ENCODE data around the gene PTPRD.

The PTPRD gene

GRCh38 chr9:8456344-8456743 lies 2156.5 kb downstream of the PTPRD start:
- H3K27ac ChIP-seq (ENCODE audit: low read depth, low read length), result no peak overlapping the region
- no peak overlapping the region for H3K9ac ChIP-seq (ENCODE audit: low read depth in 1 of 2, low read length in 2 of 2)
- no peak overlapping the region for H3K4me3 ChIP-seq (ENCODE audit: low read depth in 1 of 2, low read length in 2 of 2)
- H3K27me3 ChIP-seq (ENCODE audit: control insufficient read depth in 1 of 2, insufficient read depth in 2 of 2, low read length in 2 of 2), result no peaks in the 10 kb centered on the region
- H3K36me3 ChIP-seq (ENCODE audit: control insufficient read depth in 1 of 2, insufficient read depth in 2 of 2, low read length in 2 of 2), result no peaks in the 10 kb centered on the region
- no peaks in the 10 kb centered on the region for H3K9me3 ChIP-seq (ENCODE audit: control insufficient read depth in 1 of 2, low read length in 2 of 2)
- H3K4me1 ChIP-seq (ENCODE audit: control insufficient read depth in 1 of 2, insufficient read depth in 2 of 2, low read length in 2 of 2), result no peaks in the 10 kb centered on the region

DNA sequence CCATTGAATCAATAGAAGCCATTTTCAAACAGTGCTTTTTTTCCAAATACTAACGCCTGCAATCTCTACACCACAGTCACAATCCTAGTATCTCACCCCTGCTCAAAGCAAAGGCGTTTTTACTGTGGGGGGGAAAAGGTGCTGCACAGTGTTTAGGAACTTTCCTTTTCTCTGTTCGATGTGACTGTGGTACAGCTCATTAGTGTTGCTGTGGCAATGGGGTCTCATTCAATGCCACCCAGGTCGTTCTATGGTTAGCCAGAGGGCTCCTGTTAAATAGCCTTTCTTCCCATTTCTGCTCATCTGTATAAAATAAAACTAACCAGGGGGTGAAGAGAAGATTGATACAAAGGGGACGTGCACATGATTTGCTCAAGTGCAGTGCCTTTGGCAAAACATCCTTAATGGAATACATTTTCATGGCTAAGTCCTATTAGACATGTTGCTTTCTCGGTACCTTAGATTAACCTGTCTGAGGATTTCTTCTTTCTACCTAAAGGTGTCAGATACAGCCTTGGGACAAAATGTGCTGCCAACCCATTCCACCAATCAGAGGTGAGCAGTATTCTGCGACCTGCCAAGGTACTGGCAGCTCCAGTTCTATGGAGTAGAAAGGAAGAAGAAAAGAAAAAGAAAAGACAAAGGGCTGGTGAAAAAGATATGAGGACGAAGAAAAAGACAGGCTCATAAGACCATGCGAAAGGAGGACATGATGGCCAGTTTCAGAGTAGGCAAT lies 2161.8 kb downstream of the PTPRD start:
- no peaks in the 10 kb centered on the region for H3K9me3 ChIP-seq (ENCODE audit: control insufficient read depth in 1 of 2, low read length in 2 of 2)
- H3K4me1 ChIP-seq (ENCODE audit: control insufficient read depth in 1 of 2, insufficient read depth in 2 of 2, low read length in 2 of 2), result no peaks in the 10 kb centered on the region
- no peak overlapping the region for H3K4me3 ChIP-seq (ENCODE audit: low read depth in 1 of 2, low read length in 2 of 2)
- no peak overlapping the region for H3K27ac ChIP-seq (ENCODE audit: low read depth, low read length)
- H3K36me3 ChIP-seq (ENCODE audit: control insufficient read depth in 1 of 2, insufficient read depth in 2 of 2, low read length in 2 of 2), result no peaks in the 10 kb centered on the region
- no peaks in the 10 kb centered on the region for H3K27me3 ChIP-seq (ENCODE audit: control insufficient read depth in 1 of 2, insufficient read depth in 2 of 2, low read length in 2 of 2)
- no peak overlapping the region for H3K9ac ChIP-seq (ENCODE audit: low read depth in 1 of 2, low read length in 2 of 2)

DNA sequence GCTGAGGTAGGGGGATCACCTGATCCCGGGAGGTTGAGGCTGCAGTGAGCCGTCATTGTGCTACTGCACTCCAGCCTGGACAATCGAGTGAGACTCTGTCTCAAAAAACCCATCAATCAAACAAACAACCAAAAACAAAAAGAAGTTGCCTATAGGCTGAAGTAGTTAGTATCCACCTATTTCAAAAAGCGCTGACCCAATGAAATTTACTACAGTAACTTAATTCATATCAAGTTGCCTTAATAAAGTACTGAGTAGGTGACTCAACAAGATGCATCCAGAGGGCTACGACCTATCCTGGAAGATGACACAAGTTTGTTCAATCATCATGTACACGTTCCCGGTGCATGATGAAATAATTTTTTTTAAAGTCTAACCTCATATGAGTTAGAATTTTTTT lies 2164.6 kb downstream of the PTPRD start:
- no peaks in the 10 kb centered on the region for H3K27me3 ChIP-seq (ENCODE audit: control insufficient read depth in 1 of 2, insufficient read depth in 2 of 2, low read length in 2 of 2)
- H3K4me1 ChIP-seq (ENCODE audit: control insufficient read depth in 1 of 2, insufficient read depth in 2 of 2, low read length in 2 of 2), result no peaks in the 10 kb centered on the region
- H3K27ac ChIP-seq (ENCODE audit: low read depth, low read length), result no peak overlapping the region
- H3K9ac ChIP-seq (ENCODE audit: low read depth in 1 of 2, low read length in 2 of 2), result no peak overlapping the region
- no peak overlapping the region for H3K4me3 ChIP-seq (ENCODE audit: low read depth in 1 of 2, low read length in 2 of 2)
- H3K9me3 ChIP-seq (ENCODE audit: control insufficient read depth in 1 of 2, low read length in 2 of 2), result no peaks in the 10 kb centered on the region
- H3K36me3 ChIP-seq (ENCODE audit: control insufficient read depth in 1 of 2, insufficient read depth in 2 of 2, low read length in 2 of 2), result no peaks in the 10 kb centered on the region

DNA sequence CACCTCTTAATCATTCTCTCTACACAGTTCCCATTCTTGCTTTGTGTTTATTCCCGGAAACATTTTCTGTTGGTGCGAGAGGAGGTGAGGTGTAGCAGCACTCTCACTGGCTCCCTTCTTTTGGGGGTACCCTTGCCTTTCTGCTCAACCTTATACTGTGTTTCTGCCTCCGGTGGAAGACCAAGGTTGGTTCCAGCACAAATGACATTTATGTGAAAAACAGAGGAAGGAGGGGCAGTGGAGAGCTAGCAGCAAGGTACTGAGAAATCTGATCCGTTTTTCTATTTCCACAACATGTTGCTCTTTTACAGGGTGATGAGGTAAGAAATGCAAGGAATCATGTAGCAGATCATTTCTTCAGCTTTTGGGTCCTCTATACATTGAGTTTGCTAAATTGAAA lies 2165.2 kb downstream of the PTPRD start:
- H3K27ac ChIP-seq (ENCODE audit: low read depth, low read length), result no peak overlapping the region
- no peaks in the 10 kb centered on the region for H3K27me3 ChIP-seq (ENCODE audit: control insufficient read depth in 1 of 2, insufficient read depth in 2 of 2, low read length in 2 of 2)
- no peak overlapping the region for H3K9ac ChIP-seq (ENCODE audit: low read depth in 1 of 2, low read length in 2 of 2)
- no peaks in the 10 kb centered on the region for H3K4me1 ChIP-seq (ENCODE audit: control insufficient read depth in 1 of 2, insufficient read depth in 2 of 2, low read length in 2 of 2)
- no peak overlapping the region for H3K4me3 ChIP-seq (ENCODE audit: low read depth in 1 of 2, low read length in 2 of 2)
- H3K9me3 ChIP-seq (ENCODE audit: control insufficient read depth in 1 of 2, low read length in 2 of 2), result no peaks in the 10 kb centered on the region
- no peaks in the 10 kb centered on the region for H3K36me3 ChIP-seq (ENCODE audit: control insufficient read depth in 1 of 2, insufficient read depth in 2 of 2, low read length in 2 of 2)

GRCh38 chr9:8437876-8438275 lies 2174.9 kb downstream of the PTPRD start:
- Histone ChIP-seq H3K4me3 (ENCODE audit: low read depth in 1 of 2, low read length in 2 of 2) (no peak overlapping the region), H3K4me1 (ENCODE audit: control insufficient read depth in 1 of 2, insufficient read depth in 2 of 2, low read length in 2 of 2) (no peaks in the 10 kb centered on the region), H3K9ac (ENCODE audit: low read depth in 1 of 2, low read length in 2 of 2) (no peak overlapping the region), H3K9me3 (ENCODE audit: control insufficient read depth in 1 of 2, low read length in 2 of 2) (no peaks in the 10 kb centered on the region), H3K36me3 (ENCODE audit: control insufficient read depth in 1 of 2, insufficient read depth in 2 of 2, low read length in 2 of 2) (no peaks in the 10 kb centered on the region), H3K27ac (ENCODE audit: low read depth, low read length) (no peak overlapping the region), H3K27me3 (ENCODE audit: control insufficient read depth in 1 of 2, insufficient read depth in 2 of 2, low read length in 2 of 2) (no peaks in the 10 kb centered on the region)

- Histone ChIP-seq H3K27me3 (ENCODE audit: control insufficient read depth in 1 of 2, insufficient read depth in 2 of 2, low read length in 2 of 2) (no peaks in the 10 kb centered on the region), H3K4me3 (ENCODE audit: low read depth in 1 of 2, low read length in 2 of 2) (no peak overlapping the region), H3K4me1 (ENCODE audit: control insufficient read depth in 1 of 2, insufficient read depth in 2 of 2, low read length in 2 of 2) (peaks cover 0 to under 1% of the 10 kb centered on the region in 2 donors), H3K9ac (ENCODE audit: low read depth in 1 of 2, low read length in 2 of 2) (no peak overlapping the region), H3K27ac (ENCODE audit: low read depth, low read length) (no peak overlapping the region), H3K36me3 (ENCODE audit: control insufficient read depth in 1 of 2, insufficient read depth in 2 of 2, low read length in 2 of 2) (no peaks in the 10 kb centered on the region), H3K9me3 (ENCODE audit: control insufficient read depth in 1 of 2, low read length in 2 of 2) (no peaks in the 10 kb centered on the region)
Measured at GRCh38 chr9:8437259-8437658, 2175.5 kb downstream of the PTPRD start.

DNA sequence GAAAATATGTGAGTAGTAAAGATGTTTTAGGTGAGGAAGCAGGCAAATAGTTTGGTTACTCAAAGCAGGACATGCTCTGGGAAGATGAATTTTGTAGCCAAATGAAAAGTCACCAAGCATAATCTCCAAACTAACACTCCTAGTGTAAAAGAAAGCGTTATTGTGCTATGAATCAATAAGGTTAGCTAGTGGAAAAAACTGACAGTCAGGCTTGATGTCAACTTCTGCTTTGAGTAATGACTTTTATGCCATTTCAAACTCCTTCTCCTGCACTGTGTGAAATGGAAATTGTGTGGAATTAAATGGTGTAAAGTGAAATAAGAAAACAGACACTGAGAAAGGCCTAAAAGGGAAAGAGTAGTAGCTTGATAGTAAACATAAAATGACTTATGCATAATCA lies 2176.0 kb downstream of the PTPRD start:
- Histone ChIP-seq H3K4me1 (ENCODE audit: control insufficient read depth in 1 of 2, insufficient read depth in 2 of 2, low read length in 2 of 2) (peaks cover 0 to 4% of the 10 kb centered on the region in 2 donors), H3K27ac (ENCODE audit: low read depth, low read length) (no peak overlapping the region), H3K4me3 (ENCODE audit: low read depth in 1 of 2, low read length in 2 of 2) (no peak overlapping the region)

GRCh38 chr9:8434621-8435020 lies 2178.2 kb downstream of the PTPRD start:
- peaks cover 0 to 4% of the 10 kb centered on the region in 2 donors for H3K4me1 ChIP-seq (ENCODE audit: control insufficient read depth in 1 of 2, insufficient read depth in 2 of 2, low read length in 2 of 2)
- H3K4me3 ChIP-seq (ENCODE audit: low read depth in 1 of 2, low read length in 2 of 2), result no peak overlapping the region
- no peaks in the 10 kb centered on the region for H3K9me3 ChIP-seq (ENCODE audit: control insufficient read depth in 1 of 2, low read length in 2 of 2)
- no peak overlapping the region for H3K9ac ChIP-seq (ENCODE audit: low read depth in 1 of 2, low read length in 2 of 2)
- H3K27me3 ChIP-seq (ENCODE audit: control insufficient read depth in 1 of 2, insufficient read depth in 2 of 2, low read length in 2 of 2), result no peaks in the 10 kb centered on the region
- H3K36me3 ChIP-seq (ENCODE audit: control insufficient read depth in 1 of 2, insufficient read depth in 2 of 2, low read length in 2 of 2), result no peaks in the 10 kb centered on the region
- no peak overlapping the region for H3K27ac ChIP-seq (ENCODE audit: low read depth, low read length)

More for the DNA sequence above, 2176.0 kb downstream of the PTPRD start:
- H3K9me3 ChIP-seq (ENCODE audit: control insufficient read depth in 1 of 2, low read length in 2 of 2), result no peaks in the 10 kb centered on the region
- H3K9ac ChIP-seq (ENCODE audit: low read depth in 1 of 2, low read length in 2 of 2), result no peak overlapping the region
- no peaks in the 10 kb centered on the region for H3K36me3 ChIP-seq (ENCODE audit: control insufficient read depth in 1 of 2, insufficient read depth in 2 of 2, low read length in 2 of 2)
- no peaks in the 10 kb centered on the region for H3K27me3 ChIP-seq (ENCODE audit: control insufficient read depth in 1 of 2, insufficient read depth in 2 of 2, low read length in 2 of 2)

- Histone ChIP-seq H3K9ac (ENCODE audit: low read depth in 1 of 2, low read length in 2 of 2) (no peak overlapping the region), H3K9me3 (ENCODE audit: control insufficient read depth in 1 of 2, low read length in 2 of 2) (no peaks in the 10 kb centered on the region), H3K27ac (ENCODE audit: low read depth, low read length) (no peak overlapping the region), H3K36me3 (ENCODE audit: control insufficient read depth in 1 of 2, insufficient read depth in 2 of 2, low read length in 2 of 2) (no peaks in the 10 kb centered on the region), H3K27me3 (ENCODE audit: control insufficient read depth in 1 of 2, insufficient read depth in 2 of 2, low read length in 2 of 2) (no peaks in the 10 kb centered on the region), H3K4me3 (ENCODE audit: low read depth in 1 of 2, low read length in 2 of 2) (no peak overlapping the region), H3K4me1 (ENCODE audit: control insufficient read depth in 1 of 2, insufficient read depth in 2 of 2, low read length in 2 of 2) (peaks cover 0 to 4% of the 10 kb centered on the region in 2 donors)
Measured at GRCh38 chr9:8432224-8432623, 2180.6 kb downstream of the PTPRD start.

DNA sequence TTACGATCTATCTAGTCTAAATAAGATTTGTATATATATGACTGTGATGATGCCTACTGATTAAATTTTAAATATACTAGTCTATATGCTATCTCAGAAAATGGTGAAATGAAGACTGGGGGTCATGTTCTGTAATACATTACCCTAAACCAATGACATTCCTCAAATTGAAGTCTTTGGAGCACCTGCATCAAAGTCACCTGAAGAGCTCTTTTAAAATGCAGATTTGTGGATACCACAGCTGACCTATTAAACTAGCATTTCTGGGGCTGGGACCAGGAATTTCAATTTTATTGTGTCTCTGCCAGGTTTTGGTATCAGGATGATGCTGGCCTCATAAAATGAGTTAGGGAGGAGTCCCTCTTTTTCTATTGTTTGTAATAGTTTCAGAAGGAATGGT lies 2181.3 kb downstream of the PTPRD start:
- Histone ChIP-seq H3K9ac (ENCODE audit: low read depth in 1 of 2, low read length in 2 of 2) (no peak overlapping the region), H3K4me1 (ENCODE audit: control insufficient read depth in 1 of 2, insufficient read depth in 2 of 2, low read length in 2 of 2) (peaks cover 0 to 4% of the 10 kb centered on the region in 2 donors)

More for the DNA sequence above, 2181.3 kb downstream of the PTPRD start:
- Histone ChIP-seq H3K27me3 (ENCODE audit: control insufficient read depth in 1 of 2, insufficient read depth in 2 of 2, low read length in 2 of 2) (no peaks in the 10 kb centered on the region), H3K9me3 (ENCODE audit: control insufficient read depth in 1 of 2, low read length in 2 of 2) (no peaks in the 10 kb centered on the region), H3K27ac (ENCODE audit: low read depth, low read length) (no peak overlapping the region), H3K4me3 (ENCODE audit: low read depth in 1 of 2, low read length in 2 of 2) (no peak overlapping the region), H3K36me3 (ENCODE audit: control insufficient read depth in 1 of 2, insufficient read depth in 2 of 2, low read length in 2 of 2) (no peaks in the 10 kb centered on the region)
